OCI-LY1 (cell line): ENCODE measurements around the gene GAPDHS.

ENCODE experiments used
- H2AFZ ChIP-seq: fragments of 200-600 bp; sonication (generic), shearing (Covaris generic); 2 replicates; pipeline ENCODE4 v1.6.0; 2014; ENCODE audit warnings: antibody characterized with exemption, mild to moderate bottlenecking, low read length
- H3F3A ChIP-seq: fragments of 200-600 bp; sonication (generic), shearing (Covaris generic); 2 replicates; pipeline ENCODE4 v1.6.0; 2014; ENCODE audit warnings: mild to moderate bottlenecking, antibody characterized with exemption, low read length, moderate library complexity; ENCODE audit not compliant: insufficient read depth
- H3K27ac ChIP-seq: fragments of 200-600 bp; sonication (generic); 2 replicates; pipeline ENCODE4 v1.5.1; 2014; ENCODE audit warnings: low read length, mixed run types, mild to moderate bottlenecking, low read depth; ENCODE audit not compliant: poor library complexity, severe bottlenecking
- H3K27me3 ChIP-seq: fragments of 200-600 bp; sonication (generic); 2 replicates; pipeline ENCODE4 v1.6.0; 2014; ENCODE audit warnings: antibody characterized with exemption, mild to moderate bottlenecking, low read length, moderate library complexity; ENCODE audit not compliant: insufficient read depth
- H3K36me3 ChIP-seq: fragments of 200-600 bp; sonication (generic); 2 replicates; pipeline ENCODE4 v1.6.1; 2014; ENCODE audit warnings: mild to moderate bottlenecking, antibody characterized with exemption, low read length, moderate library complexity, mixed read lengths; ENCODE audit not compliant: insufficient read depth
- H3K4me1 ChIP-seq: fragments of 200-600 bp; sonication (generic); 2 replicates; pipeline ENCODE4 v1.5.1; 2014; ENCODE audit warnings: mild to moderate bottlenecking, low read length, moderate library complexity; ENCODE audit not compliant: insufficient read depth, severe bottlenecking
- H3K4me2 ChIP-seq: fragments of 200-600 bp; sonication (generic), shearing (Covaris generic); 2 replicates; pipeline ENCODE4 v1.6.1; 2014; ENCODE audit warnings: low read length
- H3K4me3 ChIP-seq: fragments of 200-600 bp; sonication (generic); 2 replicates; pipeline ENCODE4 v1.5.1; 2014; ENCODE audit warnings: low read length, low read depth, mild to moderate bottlenecking, mixed read lengths; ENCODE audit not compliant: poor library complexity, severe bottlenecking
- H3K79me2 ChIP-seq: fragments of 200-600 bp; shearing (Covaris generic); 2 replicates; pipeline ENCODE4 v1.6.1; 2016; ENCODE audit warnings: mixed run types, low read length, mixed read lengths; ENCODE audit not compliant: insufficient read depth
- H3K9ac ChIP-seq: fragments of 200-600 bp; sonication (generic), shearing (Covaris generic); 2 replicates; pipeline ENCODE4 v1.6.1; 2014; ENCODE audit warnings: mild to moderate bottlenecking, low read length, mixed read lengths
- H3K9me2 ChIP-seq: fragments of 200-600 bp; sonication (generic), shearing (Covaris generic); 2 replicates; pipeline ENCODE4 v1.6.1; 2014; ENCODE audit warnings: low read depth, mild to moderate bottlenecking, low read length, mixed read lengths
- H3K9me3 ChIP-seq: fragments of 200-600 bp; shearing (Covaris generic); 2 replicates; pipeline ENCODE4 v1.6.1; 2014; ENCODE audit warnings: low read length, mixed read lengths
- H4K20me1 ChIP-seq: fragments of 200-600 bp; sonication (generic), shearing (Covaris generic); 2 replicates; pipeline ENCODE4 v1.6.0; 2016; ENCODE audit warnings: mild to moderate bottlenecking, low read length; ENCODE audit not compliant: insufficient read depth
- EZH2 ChIP-seq: fragments of 200-600 bp; sonication (generic), shearing (Covaris generic); IDR thresholded peaks from 2 replicates; pipeline ENCODE4 v1.8.0; 2017; ENCODE audit warnings: borderline replicate concordance, mixed run types, mild to moderate bottlenecking, antibody characterized with exemption, low read length, moderate library complexity, mixed read lengths
- TF ChIP-seq, protein P1 (sequence below): fragments of 200-600 bp; sonication (generic), shearing (Covaris generic); IDR thresholded peaks from 2 replicates; pipeline ENCODE4 v1.5.1; 2017; ENCODE audit warnings: mild to moderate bottlenecking, antibody characterized with exemption, low read length, moderate library complexity, mixed read lengths

Gene GAPDHS

DNA sequence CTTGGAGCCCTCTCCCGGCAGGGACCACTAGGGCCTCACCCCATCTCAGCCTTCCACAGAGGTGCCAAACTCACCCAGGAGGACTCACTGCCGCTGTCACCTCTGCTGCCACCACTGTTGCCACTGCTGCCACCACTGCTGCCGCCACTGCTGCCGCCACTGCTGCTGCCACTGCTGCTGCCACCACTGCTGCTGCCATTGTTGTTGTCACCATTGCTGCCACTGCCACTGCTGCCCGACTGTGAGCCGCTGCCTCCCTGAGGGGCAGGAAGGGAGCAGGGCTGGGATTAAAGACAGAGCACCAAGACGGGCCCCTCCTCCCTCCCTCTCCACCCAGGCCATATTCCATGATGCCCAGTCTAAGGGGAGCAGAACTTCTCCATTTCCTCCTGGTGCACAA is 21.9 kb upstream of the GAPDHS start:
- peaks cover 3% of the 10 kb centered on the region; the same call in 1 of the 2 replicates for H3K27me3 ChIP-seq
- H3K9ac ChIP-seq, result no peak overlapping the region
- H3K4me3 ChIP-seq, result no peak overlapping the region
- no peak overlapping the region for H3K4me2 ChIP-seq
- no peak for TF ChIP-seq EZH2
- TF ChIP-seq, protein P1, sequence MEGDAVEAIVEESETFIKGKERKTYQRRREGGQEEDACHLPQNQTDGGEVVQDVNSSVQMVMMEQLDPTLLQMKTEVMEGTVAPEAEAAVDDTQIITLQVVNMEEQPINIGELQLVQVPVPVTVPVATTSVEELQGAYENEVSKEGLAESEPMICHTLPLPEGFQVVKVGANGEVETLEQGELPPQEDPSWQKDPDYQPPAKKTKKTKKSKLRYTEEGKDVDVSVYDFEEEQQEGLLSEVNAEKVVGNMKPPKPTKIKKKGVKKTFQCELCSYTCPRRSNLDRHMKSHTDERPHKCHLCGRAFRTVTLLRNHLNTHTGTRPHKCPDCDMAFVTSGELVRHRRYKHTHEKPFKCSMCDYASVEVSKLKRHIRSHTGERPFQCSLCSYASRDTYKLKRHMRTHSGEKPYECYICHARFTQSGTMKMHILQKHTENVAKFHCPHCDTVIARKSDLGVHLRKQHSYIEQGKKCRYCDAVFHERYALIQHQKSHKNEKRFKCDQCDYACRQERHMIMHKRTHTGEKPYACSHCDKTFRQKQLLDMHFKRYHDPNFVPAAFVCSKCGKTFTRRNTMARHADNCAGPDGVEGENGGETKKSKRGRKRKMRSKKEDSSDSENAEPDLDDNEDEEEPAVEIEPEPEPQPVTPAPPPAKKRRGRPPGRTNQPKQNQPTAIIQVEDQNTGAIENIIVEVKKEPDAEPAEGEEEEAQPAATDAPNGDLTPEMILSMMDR, result no peak
- no peak overlapping the region for H3K27ac ChIP-seq
- no peaks in the 10 kb centered on the region for H3K4me1 ChIP-seq
- no peaks in the 10 kb centered on the region for H3K36me3 ChIP-seq
- H3K9me3 ChIP-seq, result no peaks in the 10 kb centered on the region
- H4K20me1 ChIP-seq, result no peaks in the 10 kb centered on the region
- no peak overlapping the region for H2AFZ ChIP-seq
- no peaks in the 10 kb centered on the region for H3K9me2 ChIP-seq
- no peaks in the 10 kb centered on the region for H3F3A ChIP-seq
- no peaks in the 10 kb centered on the region for H3K79me2 ChIP-seq

DNA sequence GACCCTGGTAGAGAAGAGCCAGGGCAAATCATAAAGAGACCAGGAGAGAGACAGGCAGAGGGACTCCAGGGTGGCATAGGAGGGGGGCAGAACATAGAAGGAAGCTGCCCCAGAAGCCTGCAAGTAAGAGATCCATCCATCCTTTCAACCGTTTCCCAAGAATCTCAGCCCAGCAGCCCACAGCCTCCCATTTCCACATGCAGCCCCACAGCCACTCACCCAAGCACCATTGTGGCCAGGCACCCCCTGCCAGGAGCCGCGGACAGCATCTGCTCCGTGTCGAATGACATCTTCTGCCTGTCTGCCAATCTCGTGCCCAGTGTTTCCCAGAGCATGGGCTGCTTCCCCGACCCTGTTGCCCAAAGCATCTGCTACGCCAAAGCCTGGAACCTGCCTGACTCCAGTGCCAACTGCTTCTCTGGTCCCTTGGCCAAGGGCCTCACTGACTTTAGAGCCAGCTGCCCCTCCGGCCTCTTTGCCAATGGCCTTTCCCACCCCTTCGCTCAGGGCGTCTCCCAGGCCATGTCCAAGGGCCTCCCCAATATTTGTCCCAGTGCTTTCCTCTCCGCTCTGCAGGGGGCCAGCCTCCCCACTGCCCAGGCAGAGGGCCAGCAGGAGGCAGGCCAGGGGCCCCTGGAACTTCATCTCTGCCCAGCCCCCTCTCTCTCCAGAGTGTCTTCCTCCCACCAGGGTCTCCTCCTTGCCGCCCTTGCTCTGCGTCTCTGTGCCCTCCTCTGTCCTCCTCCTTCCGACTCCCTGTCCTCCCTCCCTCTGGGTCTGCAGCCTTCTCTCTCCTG is 20.2 kb upstream of the GAPDHS start:
- Histone ChIP-seq H3K27me3 (peaks cover under 1% of the 10 kb centered on the region; the same call in 1 of the 2 replicates), H3K4me3 (no peak overlapping the region), H3K9me2 (no peaks in the 10 kb centered on the region), H3K9me3 (no peaks in the 10 kb centered on the region), H3K4me2 (no peak overlapping the region), H3K9ac (no peak overlapping the region), H4K20me1 (no peaks in the 10 kb centered on the region), H3K4me1 (no peaks in the 10 kb centered on the region), H3K79me2 (no peaks in the 10 kb centered on the region), H2AFZ (no peak overlapping the region), H3F3A (no peaks in the 10 kb centered on the region), H3K36me3 (no peaks in the 10 kb centered on the region), H3K27ac (no peak overlapping the region)
- TF ChIP-seq EZH2, result no peak
- TF ChIP-seq, protein P1, result no peak

DNA sequence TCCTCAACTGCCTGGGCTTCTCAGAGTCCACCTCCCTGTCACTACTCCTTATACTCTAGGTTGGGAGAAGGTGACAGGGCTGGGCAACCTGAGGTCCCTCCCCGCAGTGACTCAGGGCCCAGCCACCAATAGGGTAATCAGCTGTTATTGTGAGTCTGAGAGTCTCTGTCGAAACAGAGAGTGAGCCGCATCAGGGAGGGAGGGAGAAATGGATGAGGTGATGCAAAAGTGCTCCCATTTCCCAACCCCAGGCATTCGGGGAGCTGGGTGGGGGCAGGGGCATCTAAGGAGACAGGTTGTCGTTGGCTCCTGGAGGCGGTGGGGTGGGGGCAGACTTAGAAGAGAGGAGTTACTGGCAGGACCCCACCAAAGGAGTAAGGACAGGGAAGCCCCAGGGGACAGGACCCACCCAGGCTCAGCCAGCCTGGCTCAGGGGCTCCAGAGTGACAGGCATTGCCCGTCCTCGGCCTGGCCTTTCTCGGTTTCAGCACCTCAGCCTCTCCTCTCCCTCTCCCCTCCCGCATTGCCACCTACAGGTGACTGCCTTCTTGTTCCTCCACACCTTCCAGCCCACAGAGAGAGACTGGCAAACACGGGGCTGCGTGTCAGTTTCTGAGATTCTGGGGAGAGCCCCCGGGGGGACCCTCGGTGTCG is 19.5 kb upstream of the GAPDHS start, which contains the start of gene DMKN:
TSS of gene DMKN (minus strand) at position 22 of the 654 bp plus-strand sequence. CDS start 174 bp downstream, outside the sequence.
- no peak for TF ChIP-seq EZH2
- TF ChIP-seq, protein P1, result no peak
- Histone ChIP-seq H3K36me3 (no peaks in the 10 kb centered on the region), H3K4me3 (no peak within 1 kb of the TSS), H2AFZ (no peak within 1 kb of the TSS), H3K27me3 (peaks cover 5% of the 10 kb centered on the region; the same call in 1 of the 2 replicates), H3F3A (no peaks in the 10 kb centered on the region), H3K4me2 (no peak within 1 kb of the TSS), H3K27ac (no peak within 1 kb of the TSS), H3K9me2 (no peaks in the 10 kb centered on the region), H3K79me2 (no peaks in the 10 kb centered on the region), H3K9me3 (no peaks in the 10 kb centered on the region), H3K4me1 (no peaks in the 10 kb centered on the region), H3K9ac (no peak within 1 kb of the TSS), H4K20me1 (no peaks in the 10 kb centered on the region)
